Epithelial cell of prostate (primary cell): Measurements from ENCODE around the gene OLFM3.

ENCODE experiments used
- DNase-seq: peaks from one replicate; pipeline ENCODE4 v3.0.0-alpha.2; 2011; ENCODE audit warnings: low read depth, low spot score
- H3K27ac ChIP-seq: fragments of 450-650 bp; 2 replicates; pipeline ENCODE4 v1.5.1; 2017; ENCODE audit warnings: mild to moderate bottlenecking

OLFM3 gene

DNA sequence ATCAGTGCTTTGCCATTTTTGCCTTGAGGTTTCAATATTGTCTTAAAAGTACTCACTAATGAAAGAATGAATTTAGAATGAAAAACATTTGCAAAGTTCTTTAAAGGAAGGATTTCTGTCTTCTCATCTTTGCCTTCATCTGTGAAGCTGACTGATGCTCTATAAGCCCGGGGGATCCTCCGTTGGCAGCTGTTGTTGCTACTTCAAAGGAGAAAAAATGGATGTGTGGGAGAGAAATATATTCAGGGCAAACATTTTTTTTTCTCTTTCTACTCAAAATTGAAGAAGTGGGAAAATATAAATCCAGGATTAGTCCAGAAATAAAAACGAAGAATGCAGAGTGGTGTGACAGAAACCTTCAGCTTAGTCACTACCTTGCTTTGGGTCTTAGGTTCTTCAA, 142.5 kb downstream of the OLFM3 start:
- H3K27ac ChIP-seq = no peak overlapping the region
- no peak for DNase-seq

DNA sequence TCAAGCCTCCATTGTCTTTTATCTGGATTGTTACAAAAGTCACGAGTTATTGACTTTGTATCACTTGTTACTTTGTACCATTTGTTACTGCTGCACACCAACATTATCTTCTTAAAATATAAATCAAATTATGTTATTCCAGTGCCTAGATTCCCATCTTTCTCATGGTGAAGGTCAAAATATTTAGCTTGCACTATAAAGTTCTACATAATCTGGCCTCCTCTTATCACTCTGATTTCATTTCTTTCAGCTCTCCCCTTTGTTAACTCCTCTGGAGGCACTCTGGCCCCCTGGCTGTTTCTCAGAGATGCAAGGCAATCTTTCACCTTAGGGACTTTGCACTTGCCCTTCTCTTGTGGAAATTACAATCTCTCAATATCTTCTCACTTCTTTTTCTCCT, 143.8 kb downstream of the OLFM3 start:
- H3K27ac ChIP-seq = no peak overlapping the region
- DNase-seq = no peak

DNA sequence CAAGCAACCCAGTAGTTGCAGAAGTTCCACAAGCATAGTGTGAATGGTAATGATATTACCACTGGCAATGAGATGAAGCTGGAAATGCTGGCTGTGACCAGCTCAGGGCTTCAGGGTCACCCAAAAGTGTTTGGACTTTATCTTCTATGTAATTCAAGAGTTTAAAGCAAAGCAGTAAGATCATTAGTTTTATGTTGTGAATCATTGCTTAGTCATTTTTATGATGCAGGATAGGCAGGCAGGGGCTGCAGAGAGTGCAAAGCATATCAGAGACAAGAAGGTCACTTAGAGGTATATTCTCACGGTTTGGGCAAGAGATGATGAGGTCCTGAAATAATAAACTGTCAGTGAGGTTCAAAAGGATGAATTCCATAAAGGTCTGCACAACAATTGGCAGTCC, 147.4 kb downstream of the OLFM3 start:
- DNase-seq = no peak

DNA sequence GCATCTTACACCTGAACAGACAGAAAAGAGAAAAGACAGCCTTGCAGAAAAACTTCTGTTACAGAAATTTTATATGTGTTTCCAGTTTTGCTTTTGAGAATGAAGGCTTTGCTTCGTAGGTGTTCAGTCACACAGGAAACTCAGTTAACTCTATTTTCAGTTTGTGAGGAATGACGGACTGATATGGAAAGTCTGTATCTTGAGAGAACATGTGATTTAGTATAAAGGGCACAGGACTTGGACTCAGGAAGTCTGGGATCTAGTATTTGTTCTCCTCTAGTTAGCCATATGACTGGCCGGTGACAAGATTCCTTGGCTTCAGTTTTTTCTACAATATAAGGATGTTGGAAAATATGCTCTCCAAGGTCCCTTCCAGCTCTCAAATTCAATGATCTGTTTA, 149.1 kb downstream of the OLFM3 start:
- no peak for DNase-seq
- H3K27ac ChIP-seq = no peak overlapping the region

More for the DNA sequence above, 147.4 kb downstream of the OLFM3 start:
- no peak overlapping the region for H3K27ac ChIP-seq

DNA sequence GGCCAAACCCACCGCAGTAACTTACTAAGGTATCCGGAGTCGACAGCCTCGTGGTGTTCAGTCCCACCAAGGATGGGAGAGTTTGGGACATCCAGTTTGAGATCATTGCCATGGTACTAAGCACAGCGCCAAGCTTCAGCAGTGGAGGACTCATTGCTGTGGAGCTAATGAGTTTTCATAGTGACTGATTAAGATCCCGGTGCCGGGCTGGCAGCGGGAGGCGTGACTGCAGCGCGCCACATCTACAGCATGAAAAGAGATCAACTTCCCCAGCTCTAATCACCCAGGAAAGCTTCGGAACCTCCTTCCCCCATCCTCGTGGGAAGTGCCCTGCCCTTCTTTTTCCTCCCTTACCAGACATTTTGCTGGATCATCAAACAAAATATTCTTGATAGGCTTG, 149.9 kb downstream of the OLFM3 start:
- DNase-seq = no peak
- no peak overlapping the region for H3K27ac ChIP-seq

DNA sequence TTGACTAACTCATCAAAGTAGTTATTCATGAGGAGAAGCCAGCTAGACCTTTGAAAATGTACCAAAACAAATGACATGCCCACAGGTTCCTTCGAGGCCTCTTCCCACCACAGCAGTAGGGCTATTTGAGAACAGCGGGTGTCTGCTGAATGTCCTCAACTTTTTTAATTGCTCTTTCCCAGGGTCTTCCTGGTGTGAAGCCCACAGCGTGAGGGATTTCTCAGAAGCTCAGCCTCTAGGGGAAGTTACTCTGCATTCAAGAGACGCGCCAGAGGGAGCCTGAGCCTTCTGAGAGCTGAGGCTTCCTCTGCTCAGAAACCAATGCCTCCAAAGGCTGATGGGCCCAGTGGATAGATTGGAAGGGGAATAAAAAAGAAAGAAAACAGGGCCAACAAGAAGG, 153.6 kb downstream of the OLFM3 start:
- no peak for DNase-seq
- H3K27ac ChIP-seq = no peak overlapping the region

DNA sequence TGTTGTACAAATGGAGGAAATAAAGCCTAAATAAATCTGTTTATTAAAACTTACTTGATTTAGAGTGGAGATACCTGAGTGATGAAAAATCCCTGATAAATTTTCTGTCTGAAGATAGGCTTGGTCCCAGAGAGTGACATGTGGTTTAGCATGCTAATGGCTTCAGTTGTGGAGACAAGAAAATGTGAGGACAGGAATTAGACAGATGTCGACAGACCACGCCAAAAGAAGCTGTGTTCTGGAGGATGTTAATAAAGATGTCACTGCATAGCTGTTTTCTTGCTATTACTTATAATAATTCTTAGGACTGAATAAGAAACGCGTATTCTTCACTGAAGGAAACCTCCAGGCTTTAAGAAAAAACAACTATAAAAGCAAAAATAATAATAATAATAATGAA, 154.9 kb downstream of the OLFM3 start:
- H3K27ac ChIP-seq = no peak overlapping the region
- DNase-seq = no peak

DNA sequence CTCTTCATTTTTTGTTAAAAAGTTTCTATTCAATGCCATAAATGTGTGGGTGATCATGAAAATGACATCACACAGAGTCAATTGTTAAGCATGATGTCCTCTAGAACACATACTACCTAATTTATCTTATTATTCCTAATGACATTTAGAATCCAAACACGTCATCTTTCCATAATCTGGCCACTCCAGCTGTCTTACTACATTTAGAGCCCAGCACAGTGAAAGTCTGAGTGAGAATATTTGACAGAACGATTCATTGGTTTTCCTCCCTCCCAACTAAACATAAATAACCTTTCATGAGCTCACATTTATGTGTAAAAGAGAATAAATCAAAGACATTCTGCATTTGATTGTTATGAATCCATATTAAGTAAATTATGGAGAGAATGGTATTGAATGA, 160.7 kb downstream of the OLFM3 start:
- no peak overlapping the region for H3K27ac ChIP-seq
- DNase-seq = no peak

DNA sequence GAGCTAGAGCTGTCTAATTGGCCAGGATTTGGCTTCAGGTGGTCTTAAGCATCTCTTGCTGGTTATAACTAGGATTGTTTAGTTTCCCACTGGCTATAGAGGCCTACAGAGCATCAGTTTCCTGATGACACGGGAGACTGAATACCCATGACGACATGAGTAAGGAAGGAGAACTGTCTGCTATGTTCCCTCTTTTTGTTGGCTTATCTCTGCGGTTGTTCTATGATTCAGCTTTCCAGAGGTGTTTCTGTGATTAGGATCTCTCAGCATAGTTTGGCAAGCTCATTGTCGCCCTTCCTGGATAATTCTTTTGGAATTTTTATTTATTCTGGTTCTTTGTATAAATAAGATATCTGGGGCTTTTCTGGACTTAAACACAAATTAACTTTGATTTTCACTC, 163.4 kb downstream of the OLFM3 start:
- no peak overlapping the region for H3K27ac ChIP-seq
- no peak for DNase-seq

DNA sequence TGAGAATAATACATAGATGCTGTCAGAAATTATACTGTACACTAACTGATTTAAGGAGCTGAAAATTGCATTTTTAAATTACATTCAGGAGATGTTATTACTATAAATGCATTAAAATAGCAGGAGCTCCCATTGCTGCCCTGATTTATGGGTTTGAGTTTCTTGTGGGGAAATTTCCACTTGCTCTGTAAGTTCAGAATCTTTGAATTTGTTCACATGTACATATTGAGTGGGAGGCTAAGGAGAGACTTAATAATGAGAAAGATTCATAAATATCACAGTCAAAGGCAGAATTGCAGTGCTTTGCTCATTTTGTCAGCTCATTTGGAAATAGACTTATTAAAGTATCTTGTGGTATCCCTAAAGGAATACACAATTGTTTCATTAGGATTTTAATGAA, 170.3 kb downstream of the OLFM3 start:
- no peak overlapping the region for H3K27ac ChIP-seq
- no peak for DNase-seq

DNA sequence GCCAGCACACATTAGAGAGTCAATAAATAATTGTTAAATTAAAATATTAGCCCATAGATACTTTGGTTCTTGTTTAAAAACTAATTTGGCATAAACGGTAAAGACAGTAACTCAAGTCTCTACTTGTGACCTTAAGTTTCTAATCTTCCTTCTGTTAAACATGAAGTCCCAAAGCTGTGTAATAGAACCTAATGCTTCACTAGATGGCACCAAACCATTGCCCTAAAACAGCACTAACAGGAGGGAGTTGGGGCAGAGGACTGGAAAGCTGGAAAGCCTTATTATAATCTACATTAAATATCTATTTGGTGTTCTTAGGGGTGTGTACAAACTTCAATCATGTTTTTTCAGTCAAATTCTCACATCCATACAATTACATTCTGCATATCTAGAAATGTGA, 176.7 kb downstream of the OLFM3 start:
- no peak overlapping the region for H3K27ac ChIP-seq
- no peak for DNase-seq

DNA sequence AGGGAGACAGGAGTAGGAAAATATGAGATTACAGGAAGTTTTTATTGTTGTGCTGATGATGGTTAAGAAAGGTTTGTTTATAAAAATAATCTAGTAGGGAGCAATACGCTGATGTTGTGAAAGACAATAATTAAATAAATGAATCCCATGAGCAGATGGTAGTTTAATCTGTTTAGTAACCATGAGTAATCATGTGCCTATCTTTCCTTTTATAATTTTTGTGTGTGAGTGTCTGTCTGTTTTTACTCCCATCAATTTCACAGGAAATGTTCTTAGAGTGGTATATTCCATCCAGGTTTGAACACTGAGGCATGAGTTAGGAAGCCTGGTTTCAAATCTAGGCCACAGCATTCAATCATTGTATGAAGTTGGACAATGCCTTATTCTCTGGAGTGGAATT, 180.5 kb downstream of the OLFM3 start:
- DNase-seq = no peak
- no peak overlapping the region for H3K27ac ChIP-seq

DNA sequence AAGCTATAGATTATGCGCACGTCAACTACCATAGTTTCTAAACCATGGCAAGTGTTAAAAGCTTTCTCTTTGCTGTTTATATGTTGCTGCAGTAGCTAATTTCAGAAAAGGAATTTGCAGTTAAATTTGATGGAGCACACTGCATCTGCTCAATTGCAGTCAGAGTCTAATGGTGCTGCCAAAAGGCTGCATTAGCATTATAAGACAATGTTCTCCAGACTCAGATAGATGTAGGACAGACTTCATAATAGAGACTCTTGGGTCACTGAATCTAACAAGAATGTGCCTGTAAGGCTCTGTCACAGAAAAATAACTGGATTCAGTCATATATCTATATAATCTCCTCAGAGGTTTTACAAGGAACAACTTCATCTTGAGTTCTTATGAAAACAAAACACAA, 198.3 kb downstream of the OLFM3 start:
- DNase-seq = no peak
- no peak overlapping the region for H3K27ac ChIP-seq

DNA sequence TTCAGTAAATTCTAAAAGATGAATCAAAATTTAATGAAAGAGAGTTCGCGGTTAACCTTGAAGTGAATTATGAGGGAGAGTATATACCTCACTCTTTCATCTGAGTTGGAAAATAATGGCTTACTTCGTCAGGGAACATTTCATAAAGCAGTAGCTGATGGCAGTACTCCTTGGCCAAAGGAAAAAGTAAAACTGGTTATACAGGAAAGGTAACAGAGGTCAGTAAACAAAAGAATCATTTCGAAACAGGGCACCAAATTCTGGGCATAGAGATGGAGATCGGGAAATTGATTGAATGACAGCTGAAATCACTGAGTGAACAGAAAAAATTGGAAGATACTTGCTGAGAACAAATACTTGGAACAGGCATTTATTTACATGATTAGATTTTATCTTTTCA, 199.0 kb downstream of the OLFM3 start:
- peak; percentile 2 for DNase-seq
- no peak overlapping the region for H3K27ac ChIP-seq

DNA sequence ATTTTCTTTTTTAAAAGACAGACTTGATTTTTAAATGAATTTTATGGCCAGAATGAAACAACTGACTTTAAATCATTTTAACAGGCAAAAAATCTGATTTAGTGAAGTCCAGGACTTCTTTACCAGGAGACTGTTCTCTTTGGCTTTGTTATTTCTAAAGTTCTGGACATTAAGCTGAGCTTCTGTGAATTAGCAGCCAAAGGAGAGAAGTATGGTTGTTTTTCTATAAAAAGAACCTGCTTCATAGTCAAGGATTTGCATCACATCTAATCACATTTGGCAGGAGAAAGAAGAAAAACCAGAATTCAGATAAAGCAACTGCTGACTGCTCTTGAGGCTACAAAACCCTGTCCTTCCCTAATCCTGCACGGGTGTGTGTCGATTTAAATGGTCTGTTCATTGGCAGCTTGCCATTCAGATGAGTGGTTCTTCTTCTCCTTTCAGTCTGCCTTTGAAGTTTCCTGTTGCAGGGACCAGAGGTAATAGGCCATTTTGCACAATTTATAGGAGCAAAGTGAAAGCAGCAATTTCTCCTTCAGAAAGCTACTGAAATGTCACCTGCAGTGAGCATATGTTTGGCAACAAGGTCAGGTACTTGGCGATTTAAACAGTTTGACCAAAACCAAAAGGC, 215.4 kb downstream of the OLFM3 start:
- no peak for DNase-seq

DNA sequence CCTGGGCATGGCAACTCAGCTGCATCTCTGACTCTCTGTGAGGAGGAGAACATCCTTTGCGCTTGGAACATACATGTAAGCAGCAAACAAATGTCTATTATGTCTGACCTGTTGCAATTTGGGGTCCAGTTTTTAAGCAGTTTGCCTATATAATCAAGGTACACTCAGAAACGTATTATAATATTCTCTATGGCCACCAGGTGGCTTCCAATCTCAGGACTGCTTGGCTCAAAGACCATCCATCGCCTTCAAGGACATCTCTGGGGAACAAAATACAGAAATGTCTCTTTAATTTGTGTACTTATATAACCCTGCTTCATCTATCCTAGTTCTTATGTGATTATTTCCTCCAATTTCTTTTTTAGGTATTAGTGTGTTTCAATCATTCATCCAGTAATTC, 227.2 kb downstream of the OLFM3 start:
- no peak for DNase-seq
- H3K27ac ChIP-seq = no peak overlapping the region

More for the DNA sequence above, 215.4 kb downstream of the OLFM3 start:
- no peak overlapping the region for H3K27ac ChIP-seq

DNA sequence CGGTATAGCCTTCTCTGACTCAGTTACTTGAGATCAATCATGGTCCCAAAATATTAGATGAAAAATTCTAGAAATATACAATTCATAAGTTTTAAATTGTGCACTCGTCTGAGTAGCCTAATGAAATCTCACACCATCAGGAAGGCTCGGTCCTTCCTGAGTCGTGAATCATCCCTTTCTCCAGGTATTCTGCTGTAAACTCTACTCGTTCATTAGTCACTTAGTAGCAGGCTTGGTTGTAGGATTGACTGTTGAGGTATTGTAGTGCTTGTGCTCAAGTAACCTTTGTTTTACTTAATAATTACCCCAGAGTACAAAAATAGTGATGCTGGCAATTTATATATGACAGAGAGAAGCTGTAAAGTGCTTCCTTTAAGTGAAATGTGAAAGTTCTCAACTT, 238.7 kb downstream of the OLFM3 start:
- DNase-seq = peak; percentile 8
- H3K27ac ChIP-seq = no peak overlapping the region

DNA sequence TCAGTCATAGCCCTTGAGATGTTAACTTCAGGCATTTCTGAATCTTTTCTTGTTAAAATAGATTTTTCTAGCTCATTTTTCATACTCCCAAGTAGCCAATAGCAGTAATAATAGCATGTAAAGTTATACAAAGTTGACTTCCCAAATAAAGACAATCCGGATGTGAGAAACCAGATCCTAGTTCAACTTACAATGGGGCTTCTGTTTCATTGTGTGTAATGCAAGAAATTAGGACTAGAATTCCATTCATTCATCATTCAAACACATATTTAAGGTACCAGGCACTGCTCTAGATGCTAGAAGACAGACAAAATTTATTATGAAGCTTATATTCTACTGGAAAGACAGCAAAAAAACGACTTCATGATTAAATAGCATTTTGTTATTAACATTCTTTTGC, 240.3 kb downstream of the OLFM3 start:
- DNase-seq = no peak
- no peak overlapping the region for H3K27ac ChIP-seq
